RPMI8226 (cell line): Measurements from ENCODE around the gene DERL2.

Experiments used
- DNase-seq: peaks from one replicate; pipeline ENCODE4 v3.0.0-alpha.2; 2015

The DERL2 gene

GRCh38 chr17:5500589-5501391 lies 14.8 kb upstream of the DERL2 start:
- DNase-seq: no peak

GRCh38 chr17:5500247-5500588 lies 14.2 kb upstream of the DERL2 start:
- DNase-seq: no peak

GRCh38 chr17:5499476-5500231 lies 13.7 kb upstream of the DERL2 start:
- no peak for DNase-seq

- no peak for DNase-seq
Measured at GRCh38 chr17:5492970-5493369, 7.0 kb upstream of the DERL2 start.

GRCh38 chr17:5488752-5489151 lies 2.8 kb upstream of the DERL2 start:
- no peak for DNase-seq

GRCh38 chr17:5486206-5487124 lies 487 bp upstream of the DERL2 start, which contains the start of gene MIS12:
Gene MIS12, plus strand, starts transcription at chr17:5486566. Its CDS starts 2,297 bp downstream, at chr17:5488863.
- peak; percentile 95 for DNase-seq

- DNase-seq: no peak
Measured at GRCh38 chr17:5481451-5481850, 4.5 kb downstream of the DERL2 start.

GRCh38 chr17:5480962-5481361 lies 5.0 kb downstream of the DERL2 start:
- no peak for DNase-seq

- DNase-seq: no peak
Measured at GRCh38 chr17:5478992-5479391, 7.0 kb downstream of the DERL2 start.

GRCh38 chr17:5473906-5474305 lies 12.1 kb downstream of the DERL2 start:
- no peak for DNase-seq

GRCh38 chr17:5472511-5472910 lies 13.5 kb downstream of the DERL2 start:
- DNase-seq: no peak

GRCh38 chr17:5468075-5468473 lies 17.9 kb downstream of the DERL2 start:
- peak; percentile 5 for DNase-seq

- no peak for DNase-seq
Measured at GRCh38 chr17:5467416-5467815, 18.6 kb downstream of the DERL2 start.

GRCh38 chr17:5466295-5466694 lies 19.7 kb downstream of the DERL2 start:
- DNase-seq: no peak

GRCh38 chr17:5464717-5465507 lies 21.1 kb downstream of the DERL2 start:
- no peak for DNase-seq

GRCh38 chr17:5446786-5447185 lies 39.2 kb downstream of the DERL2 start:
- no peak for DNase-seq

- no peak for DNase-seq
Measured at GRCh38 chr17:5444209-5444608, 41.8 kb downstream of the DERL2 start.

GRCh38 chr17:5443728-5444127 lies 42.2 kb downstream of the DERL2 start:
- no peak for DNase-seq

- DNase-seq: no peak
Measured at GRCh38 chr17:5439446-5439764, 46.6 kb downstream of the DERL2 start.

GRCh38 chr17:5438716-5439445 lies 47.1 kb downstream of the DERL2 start, which contains the start of gene C1QBP:
Gene C1QBP, minus strand, starts transcription at chr17:5439155. Its CDS starts 82 bp downstream, at chr17:5439073.
- peak; percentile 93 for DNase-seq

- no peak for DNase-seq
Measured at GRCh38 chr17:5437721-5438317, 48.2 kb downstream of the DERL2 start.
